ENCODE measurements around the gene GSC. TPM values are rescaled to one million over a fixed set of nuclear protein-coding genes. Genes with fewer than 3 reads are reported as not detected.

The GSC gene
- total RNA-seq (2014; rRNA removed; shearing (Covaris generic)) (not detected in 2 replicates), total RNA-seq (2022) (not detected in 2 replicates), Bru-seq, nascent RNA (not detected), BruChase-seq, experiment 1, labeled RNA remaining after a 6-hour chase (not detected), BruChase-seq, experiment 2, labeled RNA remaining after a 2-hour chase (not detected)
- long read RNA-seq, result 0 reads

- Histone ChIP-seq H3K9me2 (ENCODE audit: insufficient read depth, low read length) (no peaks in the 10 kb centered on the region), H3K36me3 (ENCODE audit: insufficient read depth, low read length) (no peaks in the 10 kb centered on the region), H3K79me2 (ENCODE audit: insufficient read depth, low read depth, low read length) (no peaks in the 10 kb centered on the region), H3K4me2 (ENCODE audit: low read length) (no peak within 1 kb of the TSS), H3K4me1 (ENCODE audit: insufficient read depth, low read length, poor library complexity, severe bottlenecking) (no peaks in the 10 kb centered on the region), H4K20me1 (ENCODE audit: insufficient read depth, low read length) (no peaks in the 10 kb centered on the region), H2AFZ (ENCODE audit: low read length) (no peak within 1 kb of the TSS), H3K9me3 (ENCODE audit: low read length) (no peaks in the 10 kb centered on the region), H3K27ac (ENCODE audit: low read depth, low read length, poor library complexity, severe bottlenecking) (no peak within 1 kb of the TSS), H3K4me3 (ENCODE audit: low read depth, low read length, poor library complexity, severe bottlenecking) (no peak within 1 kb of the TSS)
- ChIA-PET CTCF (ENCODE audit: unreplicated experiment) (no interaction called here), POLR2A (no interaction called here)
- no peak for DNase-seq (ENCODE audit: low spot score)
- intact Hi-C loops (cut with micrococcal nuclease; ENCODE audit: unreplicated experiment), result no loop called here
- no TSS peak for BruUV-seq (replicated peaks)
- TF ChIP-seq, protein P1, sequence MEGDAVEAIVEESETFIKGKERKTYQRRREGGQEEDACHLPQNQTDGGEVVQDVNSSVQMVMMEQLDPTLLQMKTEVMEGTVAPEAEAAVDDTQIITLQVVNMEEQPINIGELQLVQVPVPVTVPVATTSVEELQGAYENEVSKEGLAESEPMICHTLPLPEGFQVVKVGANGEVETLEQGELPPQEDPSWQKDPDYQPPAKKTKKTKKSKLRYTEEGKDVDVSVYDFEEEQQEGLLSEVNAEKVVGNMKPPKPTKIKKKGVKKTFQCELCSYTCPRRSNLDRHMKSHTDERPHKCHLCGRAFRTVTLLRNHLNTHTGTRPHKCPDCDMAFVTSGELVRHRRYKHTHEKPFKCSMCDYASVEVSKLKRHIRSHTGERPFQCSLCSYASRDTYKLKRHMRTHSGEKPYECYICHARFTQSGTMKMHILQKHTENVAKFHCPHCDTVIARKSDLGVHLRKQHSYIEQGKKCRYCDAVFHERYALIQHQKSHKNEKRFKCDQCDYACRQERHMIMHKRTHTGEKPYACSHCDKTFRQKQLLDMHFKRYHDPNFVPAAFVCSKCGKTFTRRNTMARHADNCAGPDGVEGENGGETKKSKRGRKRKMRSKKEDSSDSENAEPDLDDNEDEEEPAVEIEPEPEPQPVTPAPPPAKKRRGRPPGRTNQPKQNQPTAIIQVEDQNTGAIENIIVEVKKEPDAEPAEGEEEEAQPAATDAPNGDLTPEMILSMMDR (conservative IDR thresholded peaks at IDR 0.05; ENCODE audit: low read length), result no peak
- TF ChIP-seq EZH2phosphoT487 (IDR thresholded peaks at IDR 0.05; ENCODE audit: borderline replicate concordance, low read depth, low read length), result no peak
These were observed at the start of gene GSC for GRCh38 chr14:94769391-94770250. TSS of gene GSC (minus strand) at chr14:94770113. CDS start at chr14:94770015, 98 bp downstream.

GRCh38 chr14:94819531-94819930, 49.6 kb upstream of the GSC start:
- no peak for DNase-seq (ENCODE audit: low spot score)
- Histone ChIP-seq H3K4me1 (ENCODE audit: insufficient read depth, low read length, poor library complexity, severe bottlenecking) (no peaks in the 10 kb centered on the region), H2AFZ (ENCODE audit: low read length) (no peak overlapping the region), H3K4me2 (ENCODE audit: low read length) (no peak overlapping the region), H3K9me3 (ENCODE audit: low read length) (no peaks in the 10 kb centered on the region), H3K4me3 (ENCODE audit: low read depth, low read length, poor library complexity, severe bottlenecking) (no peak overlapping the region), H4K20me1 (ENCODE audit: insufficient read depth, low read length) (no peaks in the 10 kb centered on the region), H3K27ac (ENCODE audit: low read depth, low read length, poor library complexity, severe bottlenecking) (no peak overlapping the region), H3K9me2 (ENCODE audit: insufficient read depth, low read length) (no peaks in the 10 kb centered on the region), H3K79me2 (ENCODE audit: insufficient read depth, low read depth, low read length) (no peaks in the 10 kb centered on the region), H3K36me3 (ENCODE audit: insufficient read depth, low read length) (no peaks in the 10 kb centered on the region)
- CTCF ChIA-PET (ENCODE audit: unreplicated experiment), result no interaction called here
- POLR2A ChIA-PET, result no interaction called here
- intact Hi-C loops (cut with micrococcal nuclease; ENCODE audit: unreplicated experiment), result no loop called here
- TF ChIP-seq EZH2phosphoT487 (IDR thresholded peaks at IDR 0.05; ENCODE audit: borderline replicate concordance, low read depth, low read length), result no peak
- TF ChIP-seq, protein P1 (conservative IDR thresholded peaks at IDR 0.05; ENCODE audit: low read length), result no peak
- no TSS peak for BruUV-seq (replicated peaks)

- H4K20me1 ChIP-seq (ENCODE audit: insufficient read depth, low read length), result no peaks in the 10 kb centered on the region
- H3K4me3 ChIP-seq (ENCODE audit: low read depth, low read length, poor library complexity, severe bottlenecking), result no peak overlapping the region
- no peak overlapping the region for H3K4me2 ChIP-seq (ENCODE audit: low read length)
- intact Hi-C loops (cut with micrococcal nuclease; ENCODE audit: unreplicated experiment), result no loop called here
- no peak for DNase-seq (ENCODE audit: low spot score)
- no peaks in the 10 kb centered on the region for H3K79me2 ChIP-seq (ENCODE audit: insufficient read depth, low read depth, low read length)
- TF ChIP-seq, protein P1 (conservative IDR thresholded peaks at IDR 0.05; ENCODE audit: low read length), result no peak
- no peak for TF ChIP-seq EZH2phosphoT487 (IDR thresholded peaks at IDR 0.05; ENCODE audit: borderline replicate concordance, low read depth, low read length)
- POLR2A ChIA-PET, result interaction anchor here (0.7 kb wide), 1 partner anchor 15 kb away, joined by 3 read pairs; no protein-coding TSS in a partner anchor
- no peak overlapping the region for H3K27ac ChIP-seq (ENCODE audit: low read depth, low read length, poor library complexity, severe bottlenecking)
- H3K9me2 ChIP-seq (ENCODE audit: insufficient read depth, low read length), result no peaks in the 10 kb centered on the region
- BruUV-seq (replicated peaks), result no TSS peak
- no peak overlapping the region for H2AFZ ChIP-seq (ENCODE audit: low read length)
- no peaks in the 10 kb centered on the region for H3K36me3 ChIP-seq (ENCODE audit: insufficient read depth, low read length)
- H3K4me1 ChIP-seq (ENCODE audit: insufficient read depth, low read length, poor library complexity, severe bottlenecking), result no peaks in the 10 kb centered on the region
- no peaks in the 10 kb centered on the region for H3K9me3 ChIP-seq (ENCODE audit: low read length)
- CTCF ChIA-PET (ENCODE audit: unreplicated experiment), result no interaction called here
These were observed 46.2 kb upstream of the GSC start for GRCh38 chr14:94816113-94816512.
